SK-N-SH treated with all-trans-retinoic acid at 6 μM for 48 hours (cell line): ENCODE results near the gene SYNDIG1.

ENCODE experiments used
- BACH2 ChIP-seq: fragments of 250-450 bp; sonication (Bioruptor Pico); IDR thresholded peaks from 2 replicates; pipeline ENCODE4 v1.9.0; 2021; ENCODE audit warnings: mild to moderate bottlenecking, borderline replicate concordance
- ESRRG ChIP-seq: fragments of 250-450 bp; sonication (Bioruptor Pico); IDR thresholded peaks from 2 replicates; pipeline ENCODE4 v1.6.1; 2021; ENCODE audit warnings: mild to moderate bottlenecking
- PATZ1 ChIP-seq: fragments of 250-450 bp; sonication (Bioruptor Pico); IDR thresholded peaks from 2 replicates; pipeline ENCODE4 v1.8.0; 2020; ENCODE audit warnings: mild to moderate bottlenecking, moderate library complexity, borderline replicate concordance
- ZC3H10 ChIP-seq: fragments of 250-450 bp; sonication (Bioruptor Pico); IDR thresholded peaks from 2 replicates; pipeline ENCODE4 v1.5.1; 2021; ENCODE audit warnings: mild to moderate bottlenecking, moderate library complexity
- ZNF565 ChIP-seq: fragments of 450-650 bp; formaldehyde crosslinking; conservative IDR thresholded peaks from 2 replicates; pipeline ENCODE4 v1.5.0; 2020; ENCODE audit warnings: low read depth, mild to moderate bottlenecking, moderate library complexity

- no peak for TF ChIP-seq ZC3H10
- no peak for TF ChIP-seq ESRRG
- no peak for TF ChIP-seq PATZ1 (CRISPR knock-in tag)
- TF ChIP-seq ZNF565 (CRISPR knock-in tag), result no peak
- TF ChIP-seq BACH2 (CRISPR knock-in tag), result no peak
These were observed 10.2 kb downstream of the SYNDIG1 start for GRCh38 chr20:24479595-24479994.
